HCT116 (cell line): ENCODE results near the gene ZNF488.

Experiments
- ATF3 ChIP-seq: IDR thresholded peaks from 2 replicates; pipeline ENCODE4 v1.6.1; 2012
- SIN3A ChIP-seq: IDR thresholded peaks from 2 replicates; pipeline ENCODE4 v1.6.1; 2012; ENCODE audit warnings: low read depth
- ZNF274 ChIP-seq: fragments of 200-500 bp; sonication (Bioruptor generic); IDR thresholded peaks from 2 replicates; pipeline ENCODE4 v1.6.1; 2014; ENCODE audit warnings: mild to moderate bottlenecking, low read depth, low read length, inconsistent platforms

GRCh38 chr10:47337310-47337709 is 46.8 kb downstream of the ZNF488 start:
- TF ChIP-seq ZNF274 (no peak), ATF3 (no peak), SIN3A (no peak)
